GM12878 (cell line): ENCODE data around the gene SNX21.

Experiments used
- ATF2 ChIP-seq: IDR thresholded peaks from 2 replicates; pipeline ENCODE4 v1.6.1; 2012; ENCODE audit warnings: low read length, inconsistent platforms
- EZH2 ChIP-seq: IDR thresholded peaks from 2 replicates; pipeline ENCODE4 v1.6.1; 2012; ENCODE audit warnings: low read depth, mild to moderate bottlenecking, control low read depth, inconsistent platforms, low read length, borderline replicate concordance; ENCODE audit not compliant: control insufficient read depth
- KDM1A ChIP-seq: fragments of 200-600 bp; sonication (generic); IDR thresholded peaks from 2 replicates; pipeline ENCODE4 v1.6.1; 2016; ENCODE audit warnings: borderline replicate concordance
- NR2C2 ChIP-seq: IDR thresholded peaks from 2 replicates; pipeline ENCODE4 v1.6.1; 2011; ENCODE audit warnings: borderline replicate concordance, low read depth; ENCODE audit not compliant: control insufficient read depth, insufficient read length
- TF ChIP-seq, protein P1 (sequence below): IDR thresholded peaks from 2 replicates; pipeline ENCODE4 v1.6.1; 2012; ENCODE audit warnings: mild to moderate bottlenecking, low read depth, low read length

DNA sequence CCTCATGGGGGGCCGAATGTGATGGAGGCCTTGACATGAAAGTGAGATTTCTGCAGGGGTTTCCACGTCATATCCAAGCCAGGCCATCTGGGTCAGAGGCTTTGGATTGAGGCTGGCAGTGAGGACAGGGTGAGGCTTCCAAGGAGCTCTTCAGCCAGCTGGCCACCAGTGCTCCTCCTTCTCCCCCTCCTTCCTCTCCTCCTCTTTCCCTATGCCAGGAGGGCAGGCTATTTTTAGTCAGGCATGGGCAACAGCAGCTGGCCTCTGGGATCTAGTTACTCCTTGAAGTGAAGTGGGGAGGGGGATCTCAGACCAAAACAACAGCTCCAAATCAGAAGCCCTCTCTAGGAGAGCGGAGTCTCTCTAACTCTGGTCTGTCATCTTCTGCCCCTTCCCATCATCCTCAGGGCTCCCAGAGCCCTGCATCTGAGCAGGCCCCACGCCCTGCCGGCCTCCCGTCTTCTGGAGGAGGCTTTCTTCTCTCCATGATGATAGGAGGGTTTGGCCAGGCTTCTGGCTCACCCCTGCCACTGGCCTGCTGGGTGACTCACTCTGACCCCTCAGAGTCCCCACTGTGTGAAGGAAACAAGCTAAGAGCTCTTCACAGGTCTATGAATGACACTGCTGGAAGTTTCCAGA, 7.1 kb upstream of the SNX21 start:
- TF ChIP-seq, protein P1, sequence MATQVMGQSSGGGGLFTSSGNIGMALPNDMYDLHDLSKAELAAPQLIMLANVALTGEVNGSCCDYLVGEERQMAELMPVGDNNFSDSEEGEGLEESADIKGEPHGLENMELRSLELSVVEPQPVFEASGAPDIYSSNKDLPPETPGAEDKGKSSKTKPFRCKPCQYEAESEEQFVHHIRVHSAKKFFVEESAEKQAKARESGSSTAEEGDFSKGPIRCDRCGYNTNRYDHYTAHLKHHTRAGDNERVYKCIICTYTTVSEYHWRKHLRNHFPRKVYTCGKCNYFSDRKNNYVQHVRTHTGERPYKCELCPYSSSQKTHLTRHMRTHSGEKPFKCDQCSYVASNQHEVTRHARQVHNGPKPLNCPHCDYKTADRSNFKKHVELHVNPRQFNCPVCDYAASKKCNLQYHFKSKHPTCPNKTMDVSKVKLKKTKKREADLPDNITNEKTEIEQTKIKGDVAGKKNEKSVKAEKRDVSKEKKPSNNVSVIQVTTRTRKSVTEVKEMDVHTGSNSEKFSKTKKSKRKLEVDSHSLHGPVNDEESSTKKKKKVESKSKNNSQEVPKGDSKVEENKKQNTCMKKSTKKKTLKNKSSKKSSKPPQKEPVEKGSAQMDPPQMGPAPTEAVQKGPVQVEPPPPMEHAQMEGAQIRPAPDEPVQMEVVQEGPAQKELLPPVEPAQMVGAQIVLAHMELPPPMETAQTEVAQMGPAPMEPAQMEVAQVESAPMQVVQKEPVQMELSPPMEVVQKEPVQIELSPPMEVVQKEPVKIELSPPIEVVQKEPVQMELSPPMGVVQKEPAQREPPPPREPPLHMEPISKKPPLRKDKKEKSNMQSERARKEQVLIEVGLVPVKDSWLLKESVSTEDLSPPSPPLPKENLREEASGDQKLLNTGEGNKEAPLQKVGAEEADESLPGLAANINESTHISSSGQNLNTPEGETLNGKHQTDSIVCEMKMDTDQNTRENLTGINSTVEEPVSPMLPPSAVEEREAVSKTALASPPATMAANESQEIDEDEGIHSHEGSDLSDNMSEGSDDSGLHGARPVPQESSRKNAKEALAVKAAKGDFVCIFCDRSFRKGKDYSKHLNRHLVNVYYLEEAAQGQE, result no peak
- TF ChIP-seq KDM1A (no peak), ATF2 (no peak), NR2C2 (no peak), EZH2 (no peak)
